ENCODE data around the gene AGPS.
"Not testable (repeated sequence)": the region's sequence is repeated elsewhere in the genome, so short reads cannot be mapped to it uniquely, and the experiment has no call there.

- not testable (repeated sequence) for TF ChIP-seq CTCF (conservative IDR thresholded peaks at IDR 0.05 in 1 of 2, IDR thresholded peaks at IDR 0.05 in 1 of 2; ENCODE audit: low read depth in 1 of 2, low read length in 2 of 2); EZH2 (IDR thresholded peaks at IDR 0.05; ENCODE audit: low read length, missing control alignments)
Measured at GRCh38 chr2:177431111-177431725, 38.6 kb downstream of the AGPS start.
